Skeletal muscle tissue (tissue), 4 donors: Measurements from ENCODE around the gene PSMC2. TPM values are rescaled to one million over a fixed set of nuclear protein-coding genes. Genes with fewer than 3 reads are reported as not detected.
A peak's percentile ranks its signal among the peaks of the same experiment; 100 is the strongest.

Source experiments
- H3K27ac ChIP-seq: one replicate; pipeline ENCODE4 v1.7.0; 2013; ENCODE audit warnings: mild to moderate bottlenecking, low read depth, low read length, inconsistent platforms
- H3K27me3 ChIP-seq, 3 donors: one replicate each; pipeline ENCODE4 v1.7.0; 2013; ENCODE audit warnings: low read length in 3 of 3; ENCODE audit not compliant: control insufficient read depth in 3 of 3, insufficient read depth in 3 of 3
- H3K36me3 ChIP-seq, 3 donors: one replicate each; pipeline ENCODE4 v1.7.0; 2013; ENCODE audit warnings: low read length in 3 of 3; ENCODE audit not compliant: control insufficient read depth in 3 of 3, insufficient read depth in 3 of 3
- H3K4me1 ChIP-seq, 3 donors: one replicate each; pipeline ENCODE4 v1.7.0; 2013; ENCODE audit warnings: low read length in 3 of 3, mild to moderate bottlenecking in 3 of 3; ENCODE audit not compliant: control insufficient read depth in 3 of 3, insufficient read depth in 3 of 3
- H3K4me3 ChIP-seq, 3 donors: one replicate each; pipeline ENCODE4 v1.7.0; 2013; ENCODE audit warnings: low read length in 3 of 3
- H3K9ac ChIP-seq, 3 donors: one replicate each; pipeline ENCODE4 v1.7.0; 2013; ENCODE audit warnings: low read length in 3 of 3, mild to moderate bottlenecking in 3 of 3, moderate library complexity in 2 of 3, low read depth in 1 of 3
- H3K9me3 ChIP-seq, 3 donors: one replicate each; pipeline ENCODE4 v1.7.0; 2013; ENCODE audit warnings: low read length in 3 of 3; ENCODE audit not compliant: control insufficient read depth in 3 of 3
- total RNA-seq: library from RNA; depleted of rRNA; stranded (reverse); fragments of >200 nt; gene quantifications from one replicate; pipeline ENCODE4 v1.2.3, GENCODE V29; 2014
- donor health status: Osteomylitis.

Gene PSMC2
- total RNA-seq, result 131 TPM

- peak within 1 kb of the TSS; percentile 95 for H3K27ac ChIP-seq
- H3K4me1 ChIP-seq, result peaks cover 43 to 50% (median 48%) of the 10 kb centered on the region in 3 donors
- H3K27me3 ChIP-seq, result no peaks in the 10 kb centered on the region
- H3K9me3 ChIP-seq, result no peaks in the 10 kb centered on the region
- H3K9ac ChIP-seq, result peak within 1 kb of the TSS; percentile 94 to 99 (median 96)
- H3K36me3 ChIP-seq, result peaks cover 0 to 3% (median 3%) of the 10 kb centered on the region in 3 donors
- peak within 1 kb of the TSS; percentile 91 to 97 (median 96) for H3K4me3 ChIP-seq
These were observed at the start of gene PSMC2 for GRCh38 chr7:103347507-103348267. PSMC2 (plus strand) TSS chr7:103347643; CDS start chr7:103347712, 69 bp downstream.

GRCh38 chr7:103297837-103298179 lies 49.6 kb upstream of the PSMC2 start:
- Histone ChIP-seq H3K27me3 (no peaks in the 10 kb centered on the region), H3K4me1 (peaks cover 6 to 19% (median 17%) of the 10 kb centered on the region in 3 donors), H3K9me3 (no peaks in the 10 kb centered on the region), H3K4me3 (peak overlapping the region; percentile 86 to 93 (median 90)), H3K27ac (peak overlapping the region; percentile 79), H3K36me3 (peaks cover 22 to 37% (median 27%) of the 10 kb centered on the region in 3 donors), H3K9ac (peak overlapping the region; percentile 80 to 91 (median 86))

- Histone ChIP-seq H3K9me3 (no peaks in the 10 kb centered on the region), H3K4me1 (peaks cover 6 to 19% (median 17%) of the 10 kb centered on the region in 3 donors), H3K27me3 (no peaks in the 10 kb centered on the region), H3K9ac (no peak overlapping the region), H3K4me3 (no peak overlapping the region), H3K27ac (no peak overlapping the region), H3K36me3 (peaks cover 31 to 46% (median 41%) of the 10 kb centered on the region in 3 donors)
These were observed 47.8 kb upstream of the PSMC2 start for GRCh38 chr7:103299660-103300059.

GRCh38 chr7:103301441-103301840 lies 46.0 kb upstream of the PSMC2 start:
- Histone ChIP-seq H3K4me1 (peaks cover 6 to 19% (median 17%) of the 10 kb centered on the region in 3 donors), H3K27me3 (no peaks in the 10 kb centered on the region), H3K9ac (no peak overlapping the region), H3K4me3 (no peak overlapping the region), H3K9me3 (no peaks in the 10 kb centered on the region), H3K27ac (no peak overlapping the region), H3K36me3 (peaks cover 37 to 61% (median 57%) of the 10 kb centered on the region in 3 donors)

GRCh38 chr7:103307503-103308231 lies 39.8 kb upstream of the PSMC2 start:
- H3K9me3 ChIP-seq, result no peaks in the 10 kb centered on the region
- no peak overlapping the region for H3K9ac ChIP-seq
- H3K27me3 ChIP-seq, result no peaks in the 10 kb centered on the region
- no peaks in the 10 kb centered on the region for H3K4me1 ChIP-seq
- H3K4me3 ChIP-seq, result no peak overlapping the region
- H3K27ac ChIP-seq, result no peak overlapping the region
- H3K36me3 ChIP-seq, result peaks cover 44 to 80% (median 70%) of the 10 kb centered on the region in 3 donors

GRCh38 chr7:103314852-103315251 lies 32.6 kb upstream of the PSMC2 start:
- no peak overlapping the region for H3K4me3 ChIP-seq
- H3K9me3 ChIP-seq, result no peaks in the 10 kb centered on the region
- H3K4me1 ChIP-seq, result no peaks in the 10 kb centered on the region
- no peak overlapping the region for H3K27ac ChIP-seq
- peaks cover 40 to 86% (median 77%) of the 10 kb centered on the region in 3 donors for H3K36me3 ChIP-seq
- no peaks in the 10 kb centered on the region for H3K27me3 ChIP-seq
- H3K9ac ChIP-seq, result no peak overlapping the region

GRCh38 chr7:103316380-103316941 lies 31.0 kb upstream of the PSMC2 start:
- Histone ChIP-seq H3K9ac (no peak overlapping the region), H3K9me3 (no peaks in the 10 kb centered on the region), H3K27ac (no peak overlapping the region), H3K4me1 (no peaks in the 10 kb centered on the region), H3K4me3 (no peak overlapping the region), H3K27me3 (no peaks in the 10 kb centered on the region), H3K36me3 (peaks cover 30 to 81% (median 67%) of the 10 kb centered on the region in 3 donors)

GRCh38 chr7:103317009-103317408 lies 30.4 kb upstream of the PSMC2 start:
- Histone ChIP-seq H3K9ac (no peak overlapping the region), H3K27me3 (no peaks in the 10 kb centered on the region), H3K9me3 (no peaks in the 10 kb centered on the region), H3K36me3 (peaks cover 29 to 79% (median 65%) of the 10 kb centered on the region in 3 donors), H3K4me3 (no peak overlapping the region), H3K4me1 (no peaks in the 10 kb centered on the region), H3K27ac (no peak overlapping the region)

GRCh38 chr7:103325744-103326143 lies 21.7 kb upstream of the PSMC2 start:
- Histone ChIP-seq H3K27me3 (no peaks in the 10 kb centered on the region), H3K9me3 (no peaks in the 10 kb centered on the region), H3K36me3 (peaks cover 8 to 35% (median 27%) of the 10 kb centered on the region in 3 donors), H3K9ac (no peak overlapping the region), H3K27ac (no peak overlapping the region), H3K4me3 (no peak overlapping the region), H3K4me1 (no peaks in the 10 kb centered on the region)

GRCh38 chr7:103336761-103337160 lies 10.7 kb upstream of the PSMC2 start:
- no peak overlapping the region for H3K27ac ChIP-seq
- H3K4me3 ChIP-seq, result no peak overlapping the region
- no peaks in the 10 kb centered on the region for H3K27me3 ChIP-seq
- H3K9ac ChIP-seq, result no peak overlapping the region
- no peaks in the 10 kb centered on the region for H3K9me3 ChIP-seq
- H3K36me3 ChIP-seq, result peaks cover 9 to 38% (median 30%) of the 10 kb centered on the region in 3 donors
- no peaks in the 10 kb centered on the region for H3K4me1 ChIP-seq
